Measurements from ENCODE around the gene MRPL19.

Gene MRPL19

DNA sequence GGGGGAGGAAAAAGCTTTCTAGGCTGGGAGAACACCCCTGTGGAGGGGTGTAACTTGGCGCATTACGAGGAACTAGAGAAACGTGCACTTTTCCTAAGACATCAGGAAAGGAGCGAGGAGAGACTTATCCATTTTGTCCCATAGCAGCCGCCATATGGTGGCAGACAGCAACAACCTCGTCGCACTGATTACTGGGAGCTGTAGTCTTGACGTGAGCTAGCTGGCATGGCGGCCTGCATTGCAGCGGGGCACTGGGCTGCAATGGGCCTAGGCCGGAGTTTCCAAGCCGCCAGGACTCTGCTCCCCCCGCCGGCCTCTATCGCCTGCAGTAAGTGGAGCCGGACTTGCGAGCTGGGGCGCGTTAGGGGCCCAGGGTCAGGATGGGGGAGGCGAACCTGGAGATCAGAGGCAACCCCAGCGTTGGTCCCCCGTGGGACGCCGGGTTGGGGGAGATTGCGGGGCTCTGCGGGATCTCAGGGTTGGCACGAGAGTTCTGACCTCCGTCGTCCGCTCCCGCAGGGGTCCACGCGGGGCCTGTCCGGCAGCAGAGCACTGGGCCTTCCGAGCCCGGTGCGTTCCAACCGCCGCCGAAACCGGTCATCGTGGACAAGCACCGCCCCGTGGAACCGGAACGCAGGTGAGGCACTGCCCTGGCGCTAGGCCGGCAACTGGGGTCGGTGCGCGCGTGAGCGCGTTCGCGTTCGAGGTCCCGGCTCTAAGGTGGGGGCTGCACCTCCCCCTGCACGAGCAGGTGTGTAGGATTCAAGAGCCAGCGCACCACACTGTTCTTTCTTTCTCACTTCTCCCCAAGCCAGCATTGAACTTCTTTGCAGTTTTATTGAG is at the start of gene MRPL19:
Gene MRPL19, plus strand, starts transcription at position 201 of the 843 bp plus-strand sequence. Its CDS starts 25 bp downstream, at position 226.
- peak; percentile 91 for DNase-seq

DNA sequence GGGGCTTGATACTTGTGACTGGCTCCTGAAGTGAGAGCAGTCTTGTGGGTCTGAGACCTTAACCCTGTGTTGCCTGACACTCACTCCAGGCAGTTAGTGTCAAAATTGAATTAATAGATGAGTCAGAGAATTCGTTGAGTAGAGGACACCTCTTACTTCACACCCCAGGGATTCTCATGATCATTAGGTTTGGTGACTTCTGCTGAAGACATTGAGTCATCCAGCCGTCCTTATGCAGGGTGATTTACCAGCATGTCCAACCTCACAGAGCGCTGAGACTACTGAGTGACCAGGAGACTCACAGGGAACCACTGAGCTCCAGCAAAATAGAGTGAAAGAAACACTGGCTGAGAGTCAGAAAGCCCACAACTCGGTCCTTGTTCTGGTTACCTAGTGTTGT is 49.8 kb upstream of the MRPL19 start:
- DNase-seq: no peak

DNA sequence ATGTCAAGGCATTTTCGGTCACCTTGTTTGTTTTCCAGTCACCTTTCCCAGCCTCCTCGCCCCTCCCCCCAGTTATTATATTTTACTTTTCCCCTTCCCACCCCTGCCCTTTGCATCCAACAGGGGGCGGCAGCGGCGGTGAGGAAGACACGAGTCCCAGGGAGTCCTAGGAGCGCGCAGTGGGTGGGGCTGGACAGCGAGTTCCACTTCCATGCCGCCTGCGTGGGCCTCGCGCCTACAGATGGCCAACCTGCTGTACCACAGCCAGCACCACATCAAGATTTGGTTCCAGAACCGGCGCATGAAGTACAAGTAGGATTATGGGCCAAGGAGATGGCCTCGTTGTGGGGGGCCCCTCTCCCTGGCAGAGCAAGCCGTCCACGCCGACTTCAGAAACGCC is 48.6 kb upstream of the MRPL19 start:
- DNase-seq: no peak

DNA sequence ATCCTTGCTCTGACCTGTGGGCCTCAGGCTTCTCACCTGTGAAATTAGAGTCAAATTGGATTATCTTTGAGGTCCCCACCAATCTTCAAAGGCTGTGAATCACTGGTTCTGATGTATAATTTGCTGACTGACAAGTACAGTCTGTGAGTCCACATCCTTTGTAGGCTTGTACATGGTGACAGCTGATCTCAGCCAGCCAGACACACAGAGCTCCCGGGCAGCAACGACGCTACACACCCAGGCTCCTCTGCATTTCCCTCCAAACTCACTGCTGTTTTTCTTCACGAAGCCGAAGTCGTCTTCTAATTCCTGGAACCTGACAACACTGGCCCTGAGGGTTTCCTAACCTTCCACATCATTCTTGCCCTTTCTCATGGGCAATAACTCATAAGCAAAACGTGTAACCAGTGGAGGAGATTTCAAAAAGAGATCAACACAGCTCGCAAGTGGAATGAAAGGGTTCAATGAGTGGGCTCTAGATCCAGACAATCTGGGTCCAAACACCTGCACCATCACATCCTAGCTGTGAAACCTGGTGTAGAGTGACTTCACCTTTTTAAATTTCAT is 47.9 kb upstream of the MRPL19 start:
- DNase-seq: no peak

DNA sequence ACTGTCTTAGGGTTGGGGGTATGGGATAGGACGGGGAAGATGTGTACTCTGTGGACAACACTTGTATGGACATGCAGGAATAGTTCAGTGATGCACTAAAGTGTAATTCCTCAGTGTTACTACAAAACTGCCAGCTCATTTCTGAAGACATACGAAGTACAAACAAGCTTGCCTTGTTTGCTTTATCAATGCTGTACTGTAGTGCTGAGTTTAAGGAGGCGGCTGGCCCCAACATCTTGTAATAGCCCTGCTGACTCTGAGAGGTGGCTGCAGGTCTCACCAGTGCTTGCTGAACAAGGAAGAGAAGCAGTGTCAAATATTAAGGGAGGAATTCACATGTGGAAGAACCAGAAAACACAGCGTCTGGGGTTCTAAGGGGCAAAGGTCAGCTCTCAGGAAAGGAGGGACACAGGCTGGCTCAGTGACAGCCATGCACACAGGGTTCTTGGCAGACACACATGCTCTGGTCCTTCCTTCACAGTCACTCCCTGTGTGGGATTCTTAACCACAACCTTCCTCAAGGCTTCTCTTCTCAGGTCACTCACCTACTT is 46.0 kb upstream of the MRPL19 start:
- no peak for DNase-seq

DNA sequence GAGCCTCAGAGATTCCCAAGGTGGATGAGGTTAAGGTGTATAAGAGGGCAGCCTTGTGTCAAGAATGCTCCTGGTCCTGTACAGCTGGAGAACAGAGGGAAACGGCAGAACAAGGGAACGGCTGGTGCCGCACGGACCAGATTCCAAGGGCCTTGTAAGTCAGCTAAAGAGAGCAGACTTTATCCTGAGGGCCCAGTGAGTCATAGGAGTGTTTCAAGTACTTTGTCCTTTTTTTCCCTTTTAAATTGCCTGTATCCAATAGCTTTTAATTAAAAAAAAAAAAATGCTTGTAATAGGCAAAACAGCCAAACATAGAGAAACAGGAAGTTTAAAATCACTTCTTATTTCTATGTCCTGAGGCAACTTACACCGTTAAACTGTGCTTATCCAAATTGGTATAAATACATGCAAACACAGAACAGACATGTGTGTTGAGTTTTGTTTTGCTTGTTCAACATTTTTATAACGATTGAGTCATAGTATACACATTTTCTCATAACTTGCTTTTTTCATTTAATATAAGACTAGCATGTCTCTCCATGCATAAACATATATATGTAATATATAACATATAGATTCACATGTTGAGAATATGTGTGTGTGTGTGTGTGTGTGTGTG is 43.8 kb upstream of the MRPL19 start:
- no peak for DNase-seq

DNA sequence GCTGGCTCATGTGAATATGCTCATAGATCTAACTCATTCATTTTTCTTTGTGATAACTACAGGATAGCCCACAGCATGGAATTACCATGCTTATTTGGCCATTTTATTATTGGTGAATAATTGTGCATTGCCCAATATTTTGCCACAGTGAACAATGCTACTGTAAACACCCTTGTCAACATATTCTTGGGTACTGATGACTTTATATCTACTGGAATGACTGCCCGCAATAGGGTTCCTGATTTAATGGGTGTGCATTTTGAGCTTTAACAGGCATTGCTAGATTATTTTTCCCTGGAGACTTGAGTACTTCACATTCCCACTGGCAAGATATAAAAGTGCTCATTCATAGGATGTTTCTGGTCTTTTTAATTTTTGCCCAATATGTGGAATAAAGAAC is 43.1 kb upstream of the MRPL19 start:
- DNase-seq: no peak

DNA sequence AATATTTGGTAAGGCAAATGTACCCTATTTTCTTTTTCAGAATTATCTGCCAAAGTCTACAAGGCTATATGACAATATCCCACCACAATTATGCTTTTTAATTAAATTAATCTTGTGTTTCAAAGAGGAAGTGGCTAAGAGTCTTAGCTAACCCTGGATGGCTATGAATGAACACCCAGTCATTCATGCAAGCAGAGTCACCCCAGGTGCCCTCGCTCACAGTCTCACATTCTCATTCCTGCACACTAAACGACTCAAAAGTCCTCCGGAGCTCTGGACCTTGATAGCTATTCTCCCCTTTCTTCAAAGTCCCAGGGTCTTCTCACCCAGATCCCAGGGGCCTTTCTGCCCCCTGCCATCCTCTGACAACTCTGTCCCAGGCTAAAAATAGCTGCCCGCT is 42.1 kb upstream of the MRPL19 start:
- no peak for DNase-seq

DNA sequence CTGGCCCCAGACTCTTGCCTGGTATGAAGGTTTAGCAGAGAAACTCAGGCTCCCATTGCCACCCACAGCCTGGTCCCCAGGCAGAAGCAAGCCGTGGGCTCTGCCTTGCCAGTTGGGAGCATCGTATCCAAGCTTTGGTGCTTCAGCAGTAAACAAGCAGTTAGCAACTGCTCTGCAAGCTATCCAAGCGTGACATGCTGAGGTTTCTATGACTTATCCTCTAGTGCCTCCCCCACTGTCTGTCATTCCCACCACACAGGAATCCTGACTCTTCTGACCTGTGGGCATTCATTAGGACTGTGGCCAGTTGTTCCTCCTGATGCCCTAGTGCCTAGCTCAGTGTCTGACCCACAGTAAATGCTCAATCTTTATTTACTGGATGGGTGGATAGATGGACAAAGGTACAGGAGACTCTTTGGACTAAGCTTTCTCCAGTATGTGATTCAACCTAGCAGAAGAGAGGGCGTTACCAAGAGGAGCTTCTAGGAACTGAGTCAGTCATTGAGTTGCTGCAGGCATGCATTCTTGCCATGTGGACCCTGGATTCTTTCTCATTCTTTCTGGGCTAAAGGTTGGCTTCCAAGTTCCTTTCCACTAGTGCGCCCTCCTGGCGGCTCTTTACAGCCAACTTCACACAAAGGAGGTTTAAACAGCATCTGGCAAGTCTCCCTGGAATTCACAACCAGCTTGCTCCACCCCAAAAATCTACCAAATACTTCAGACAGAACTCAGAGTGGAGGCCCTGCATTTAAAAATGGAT is 40.6 kb upstream of the MRPL19 start:
- DNase-seq: no peak

DNA sequence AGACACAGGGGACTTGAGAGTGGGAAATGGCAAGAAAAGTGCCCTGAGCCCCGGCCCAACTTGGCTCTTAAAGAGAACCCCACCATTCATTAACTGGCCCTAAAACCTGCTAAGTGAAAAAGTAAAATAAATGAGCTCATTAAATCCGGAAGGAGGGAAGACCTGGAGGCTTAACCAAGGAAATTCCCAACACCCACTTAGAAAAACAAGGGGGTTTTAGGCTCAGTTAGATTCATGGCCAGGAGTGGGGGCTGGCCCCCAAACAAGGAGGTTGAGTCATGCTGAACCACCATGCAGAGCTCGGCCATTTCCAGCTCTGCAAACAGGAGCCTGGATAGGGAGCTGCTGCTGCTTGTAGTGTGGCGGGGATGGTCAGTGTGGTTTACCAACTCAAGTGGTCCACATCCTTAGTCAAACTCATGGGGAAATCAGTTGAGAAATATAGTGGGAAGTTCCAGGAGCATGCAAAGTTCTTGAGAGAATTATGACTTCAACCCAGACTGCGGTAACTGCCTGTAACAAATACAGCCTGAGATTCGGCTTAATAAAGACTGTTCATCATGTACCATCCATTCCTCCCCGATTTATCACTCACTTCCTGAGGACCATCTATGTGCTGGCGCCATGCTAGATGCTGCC is 39.7 kb upstream of the MRPL19 start:
- DNase-seq: no peak

DNA sequence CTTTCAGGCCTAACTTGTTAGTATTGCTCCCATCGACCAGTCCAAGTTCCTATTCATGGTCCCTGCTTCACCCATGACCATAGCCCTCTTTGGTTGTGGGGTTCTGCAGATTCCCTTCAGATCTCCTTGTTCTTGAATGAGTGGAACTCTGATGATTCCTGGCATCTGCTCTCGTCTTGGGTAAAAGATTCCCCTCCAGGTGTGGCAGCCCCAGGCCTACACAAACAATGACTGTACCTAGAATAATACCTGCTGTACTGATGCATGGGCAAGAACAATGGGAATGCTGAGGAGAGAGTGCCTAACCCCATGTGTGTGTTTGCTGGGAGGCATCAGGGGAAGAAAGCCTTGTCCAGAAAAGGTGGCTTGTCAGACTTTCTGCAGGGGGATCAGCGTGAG is 39.2 kb upstream of the MRPL19 start:
- DNase-seq: no peak

DNA sequence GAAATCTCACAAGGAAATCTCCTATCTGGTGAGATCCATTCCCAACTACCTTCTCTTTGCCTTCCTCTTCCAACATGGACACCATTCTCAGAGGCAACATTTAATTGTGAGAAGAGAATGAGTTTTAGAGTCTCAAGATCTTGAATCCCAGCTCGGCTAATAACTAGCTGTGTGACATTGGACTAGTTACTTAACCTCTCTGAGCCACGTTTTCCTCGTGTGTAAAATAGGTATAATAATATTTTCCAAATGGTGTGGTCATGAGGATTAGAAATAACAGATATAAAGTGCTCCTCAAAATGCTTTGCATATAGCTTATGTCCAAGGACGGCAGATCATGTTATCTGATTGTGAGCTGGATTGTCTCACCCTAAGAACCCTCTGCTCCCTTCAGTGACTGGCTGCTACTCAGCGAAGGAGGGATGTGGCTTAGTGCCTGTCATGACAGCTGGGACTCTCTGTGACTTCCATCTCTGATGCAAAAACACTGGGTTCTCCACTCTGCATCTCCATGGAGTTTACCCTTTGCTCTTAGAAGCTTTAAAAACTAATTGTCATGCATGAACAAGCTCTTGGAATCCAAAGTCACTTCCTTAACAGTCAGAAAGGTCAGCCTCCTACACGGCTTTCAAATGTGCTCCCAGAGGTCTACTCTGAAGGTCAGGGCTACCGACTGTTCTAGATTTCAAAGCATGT is 38.4 kb upstream of the MRPL19 start:
- DNase-seq: peak; percentile 30

DNA sequence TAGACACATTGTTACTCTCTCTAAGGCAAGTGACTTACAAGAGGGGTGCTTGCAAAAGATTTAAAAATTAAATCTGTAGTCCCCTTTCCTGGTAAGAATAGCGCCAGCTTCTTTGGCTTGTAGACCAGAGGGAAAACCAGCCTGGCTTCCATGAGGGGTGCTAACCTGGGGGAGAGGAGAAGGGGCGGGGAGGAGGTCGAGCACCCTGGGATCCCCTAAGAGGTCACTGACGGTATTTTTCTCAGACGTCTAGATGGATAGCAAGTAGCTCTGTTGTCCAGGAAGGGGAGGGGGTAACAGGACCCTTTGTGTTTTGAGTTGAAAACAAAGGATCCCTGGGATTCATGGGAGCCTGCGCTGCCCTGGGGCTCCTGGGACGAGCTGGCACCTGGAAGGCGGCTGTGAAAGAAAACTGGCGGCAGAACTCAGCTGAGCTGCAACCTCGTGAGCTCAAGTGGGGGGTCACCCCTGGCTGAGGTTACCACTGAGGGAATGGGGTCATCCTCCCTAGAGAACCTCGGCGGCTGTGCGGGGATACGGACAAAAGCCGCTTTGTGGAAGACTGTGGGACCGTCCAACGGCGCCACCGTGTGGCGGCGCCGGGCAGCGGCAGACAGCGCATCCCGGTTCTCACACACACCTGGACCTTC is 37.8 kb upstream of the MRPL19 start:
- DNase-seq: peak; percentile 68

DNA sequence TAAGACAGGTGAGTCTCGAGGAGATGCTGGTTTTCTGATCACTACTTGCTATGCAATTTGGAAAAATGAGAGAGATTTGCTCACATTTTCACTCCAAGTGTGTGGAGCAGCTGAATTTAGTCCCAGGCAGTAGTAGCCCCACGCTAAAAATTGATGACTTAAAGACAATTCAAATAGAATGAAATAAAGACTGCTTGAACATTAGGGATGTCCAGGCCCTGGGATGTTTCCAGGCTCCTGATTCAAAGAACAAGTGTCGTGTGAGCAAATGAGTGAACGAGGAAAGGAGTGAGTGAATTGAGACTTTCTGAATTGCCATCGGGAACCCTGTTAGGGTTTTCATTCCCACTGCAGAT is 37.3 kb upstream of the MRPL19 start:
- DNase-seq: no peak

DNA sequence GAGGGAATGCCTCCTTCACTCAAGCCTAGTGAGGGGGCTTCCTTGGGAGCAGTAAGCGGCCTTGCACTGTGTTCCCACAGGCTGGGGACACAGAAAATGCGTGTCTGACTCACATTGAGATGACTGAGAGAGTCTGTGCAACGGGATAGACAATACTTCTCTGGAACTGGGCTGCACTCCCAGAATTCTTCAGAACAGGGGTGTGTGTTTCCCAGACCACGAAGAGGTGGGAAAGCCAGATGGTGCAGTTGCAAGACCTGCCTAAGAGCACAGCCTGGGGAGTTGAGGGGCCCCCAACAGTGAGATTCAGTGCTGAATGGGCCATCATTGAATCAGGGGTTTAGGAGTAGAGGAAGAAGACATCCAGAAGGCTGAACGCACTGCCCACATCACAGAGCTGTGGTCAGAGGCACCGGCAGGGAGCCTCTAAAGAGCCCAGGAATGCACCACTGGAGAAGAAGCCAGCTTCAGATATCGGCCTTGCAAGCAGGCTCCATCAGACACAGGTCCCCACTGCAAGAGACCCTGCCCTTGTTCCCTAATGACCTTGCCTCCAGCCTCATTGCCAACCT is 36.6 kb upstream of the MRPL19 start:
- DNase-seq: no peak

DNA sequence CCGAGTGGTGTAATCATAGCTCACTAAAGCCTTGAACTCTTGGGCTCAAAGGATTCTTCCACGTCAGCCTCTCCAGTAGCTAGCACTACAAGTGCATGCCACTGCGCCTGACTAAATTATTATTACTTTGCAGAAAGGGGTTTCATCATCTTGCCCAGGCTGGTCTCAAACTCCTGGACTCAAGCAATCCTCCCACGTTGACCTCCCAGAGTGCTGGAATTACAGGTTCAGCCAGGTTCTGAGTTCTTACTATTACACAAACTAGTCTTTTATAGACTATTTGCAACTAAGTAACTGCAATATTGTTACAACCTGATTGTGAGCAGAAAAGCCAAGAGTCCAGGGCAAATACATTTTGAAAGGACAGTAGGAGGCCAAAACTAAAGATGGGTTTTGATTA is 35.9 kb upstream of the MRPL19 start:
- no peak for DNase-seq

DNA sequence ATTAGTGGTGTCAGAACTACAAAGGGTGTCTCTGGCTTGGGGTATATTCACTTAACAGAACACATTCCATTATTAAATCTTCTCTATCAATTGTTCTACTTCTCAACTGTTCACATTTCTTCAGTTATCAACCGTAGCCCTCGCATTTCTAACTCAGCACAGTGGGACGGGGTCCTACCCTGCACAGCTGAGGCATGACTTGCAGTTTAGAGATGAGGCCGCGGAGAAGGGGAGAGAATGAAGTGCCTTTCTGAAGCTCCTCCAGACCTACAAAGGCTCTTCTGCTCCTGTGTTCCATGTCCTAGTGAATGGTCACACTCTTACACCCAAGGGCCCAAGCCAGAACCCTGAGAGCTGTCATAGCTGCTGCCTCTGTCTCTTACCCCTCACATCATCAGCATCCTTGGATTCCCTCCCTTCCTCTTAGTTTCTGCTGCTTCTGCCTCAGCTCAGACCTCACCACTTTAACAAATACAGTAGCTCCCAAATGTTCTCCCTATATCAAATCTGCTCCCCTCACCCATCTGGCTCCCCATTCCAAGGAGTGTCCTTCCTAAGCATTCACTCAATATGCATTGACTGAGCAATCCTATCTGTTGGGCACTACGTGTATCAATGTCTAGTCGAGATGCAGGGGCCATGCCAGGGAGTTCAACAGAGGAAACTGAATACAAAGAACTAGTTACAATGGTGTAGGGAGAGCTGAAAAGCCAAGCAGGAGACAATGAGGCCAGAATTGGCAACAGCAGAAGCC is 34.3 kb upstream of the MRPL19 start:
- DNase-seq: peak; percentile 12

DNA sequence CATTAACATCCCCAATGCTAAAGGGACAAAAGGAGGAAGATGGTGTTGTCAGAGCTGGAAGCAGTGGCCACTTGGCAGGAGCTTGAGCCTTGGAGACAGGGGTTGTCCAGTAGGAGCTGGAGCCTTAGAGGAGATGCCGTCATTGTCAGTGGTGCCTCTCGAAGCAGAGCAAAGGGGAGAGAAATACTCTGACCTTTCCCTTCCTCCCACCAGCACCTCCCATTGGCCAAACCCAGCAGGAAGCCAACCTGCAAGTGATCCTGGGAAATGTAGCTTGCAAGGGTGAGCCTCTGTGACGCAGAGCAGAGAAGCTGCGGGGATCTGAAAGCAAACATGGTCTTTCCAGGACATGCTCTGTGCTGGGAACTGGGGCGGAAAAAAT is 33.7 kb upstream of the MRPL19 start:
- DNase-seq: no peak

DNA sequence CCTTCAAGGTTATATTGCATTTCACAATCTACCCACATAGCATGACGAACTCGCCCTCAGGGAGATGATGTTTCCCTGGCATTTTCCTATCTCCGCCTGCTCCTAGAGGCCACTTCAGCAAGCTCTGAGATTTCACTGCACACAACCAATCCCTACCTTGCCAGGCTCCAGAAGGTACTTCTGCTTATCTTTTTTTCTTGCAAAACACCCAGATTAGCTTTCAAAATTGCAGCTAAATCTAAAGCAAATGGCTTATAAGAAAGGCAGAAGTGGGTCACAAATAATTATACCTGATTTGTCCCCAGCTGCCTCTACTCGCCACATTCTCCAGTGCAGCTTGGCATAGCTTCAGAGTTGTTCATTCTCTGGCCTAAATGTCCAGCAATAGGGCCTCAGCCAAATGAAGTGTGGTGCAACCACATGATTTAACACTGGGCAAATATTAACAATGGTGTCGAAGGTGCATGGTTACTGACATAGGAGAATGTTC is 32.4 kb upstream of the MRPL19 start:
- no peak for DNase-seq

DNA sequence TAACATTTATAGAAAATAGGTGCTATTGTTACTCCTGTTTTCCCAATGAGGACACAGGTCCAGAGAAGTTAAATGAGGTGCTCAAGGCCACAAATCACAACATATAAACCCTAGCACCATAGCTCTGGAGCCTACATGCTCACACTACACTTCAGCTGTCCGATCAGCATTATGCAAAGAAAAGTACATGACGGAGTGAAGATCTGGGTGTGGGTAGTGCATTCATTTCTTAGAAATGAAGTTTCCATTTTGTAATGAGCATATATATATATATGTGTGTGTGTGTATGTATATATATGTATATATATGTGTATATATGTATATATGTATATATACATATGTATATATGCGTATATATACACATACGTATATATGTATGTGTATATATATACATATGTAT is 30.2 kb upstream of the MRPL19 start:
- DNase-seq: no peak
